Measurements from ENCODE around the gene MAPK8. TPM values are rescaled to one million over a fixed set of nuclear protein-coding genes. Genes with fewer than 3 reads are reported as not detected.

MAPK8 gene
- total RNA-seq, 4 donors from 2014 or later: 29.7 to 126 (median 67.8) TPM

- Histone ChIP-seq H3K36me3 (no peaks in the 10 kb centered on the region), H3K9me3 (no peaks in the 10 kb centered on the region), H3K4me1 (no peaks in the 10 kb centered on the region), H3K27me3 (no peaks in the 10 kb centered on the region), H3K27ac (no peak overlapping the region), H3K4me3 (no peak overlapping the region)
- DNase-seq: no peak
- TF ChIP-seq EP300 (IDR thresholded peaks at IDR 0.05; ENCODE audit: low read depth): no peak
- TF ChIP-seq CTCF (IDR thresholded peaks at IDR 0.05): no peak
- no peak for TF ChIP-seq POLR2A (IDR thresholded peaks at IDR 0.05)
- no peak for TF ChIP-seq POLR2AphosphoS5 (IDR thresholded peaks at IDR 0.05)
- WGBS, 2 donors (ENCODE audit: low coverage in 1 of 2): 80 to 84% methylated on average over 3 to 5 of the region's 5 CpGs
- intact Hi-C loops (cut with DNase I; ENCODE audit: low total_unique reads) (no loop called here), in situ Hi-C loops (cut with MboI; ENCODE audit: low pct_ligation_motif_present in 1 of 4, low pct_unique_long_range_greater_than_20kb in 1 of 4, low sequenced_read_pairs in 3 of 4) (no loop called here)
These were observed 25.8 kb downstream of the MAPK8 start for GRCh38 chr10:48332166-48332870.

- WGBS, 2 donors (ENCODE audit: low coverage in 1 of 2): 100% methylated on average over 1 of the region's 1 CpG
- in situ Hi-C loops (cut with MboI; ENCODE audit: low pct_ligation_motif_present in 1 of 4, low pct_unique_long_range_greater_than_20kb in 1 of 4, low sequenced_read_pairs in 3 of 4): no loop called here
- Histone ChIP-seq H3K4me3 (no peak overlapping the region), H3K27me3 (no peaks in the 10 kb centered on the region), H3K9me3 (no peaks in the 10 kb centered on the region), H3K4me1 (no peaks in the 10 kb centered on the region), H3K27ac (no peak overlapping the region), H3K36me3 (no peaks in the 10 kb centered on the region)
- DNase-seq: no peak
- intact Hi-C loops (cut with DNase I; ENCODE audit: low total_unique reads): no loop called here
- TF ChIP-seq POLR2AphosphoS5 (IDR thresholded peaks at IDR 0.05) (no peak), EP300 (IDR thresholded peaks at IDR 0.05; ENCODE audit: low read depth) (no peak), POLR2A (IDR thresholded peaks at IDR 0.05) (no peak), CTCF (IDR thresholded peaks at IDR 0.05) (no peak)
These were observed 26.4 kb downstream of the MAPK8 start for GRCh38 chr10:48332871-48333216.

- Histone ChIP-seq H3K4me1 (no peaks in the 10 kb centered on the region), H3K9me3 (no peaks in the 10 kb centered on the region), H3K36me3 (no peaks in the 10 kb centered on the region), H3K27ac (no peak overlapping the region), H3K4me3 (no peak overlapping the region), H3K27me3 (no peaks in the 10 kb centered on the region)
- in situ Hi-C loops (cut with MboI; ENCODE audit: low pct_ligation_motif_present in 1 of 4, low pct_unique_long_range_greater_than_20kb in 1 of 4, low sequenced_read_pairs in 3 of 4): no loop called here
- DNase-seq: no peak
- 98% methylated on average over 5 of the region's 6 CpGs; no CpG with 5 or more reads in 1 of the 2 donors for WGBS, 2 donors (ENCODE audit: low coverage in 1 of 2)
- intact Hi-C loops (cut with DNase I; ENCODE audit: low total_unique reads): no loop called here
- TF ChIP-seq CTCF (IDR thresholded peaks at IDR 0.05): no peak
- no peak for TF ChIP-seq POLR2AphosphoS5 (IDR thresholded peaks at IDR 0.05)
- no peak for TF ChIP-seq EP300 (IDR thresholded peaks at IDR 0.05; ENCODE audit: low read depth)
- TF ChIP-seq POLR2A (IDR thresholded peaks at IDR 0.05): no peak
These were observed 27.4 kb downstream of the MAPK8 start for GRCh38 chr10:48333856-48334255.

- no peak for TF ChIP-seq EP300 (IDR thresholded peaks at IDR 0.05; ENCODE audit: low read depth)
- no peak for TF ChIP-seq POLR2AphosphoS5 (IDR thresholded peaks at IDR 0.05)
- no peak for TF ChIP-seq CTCF (IDR thresholded peaks at IDR 0.05)
- no peak for TF ChIP-seq POLR2A (IDR thresholded peaks at IDR 0.05)
- Histone ChIP-seq H3K36me3 (no peaks in the 10 kb centered on the region), H3K9me3 (no peaks in the 10 kb centered on the region), H3K4me3 (no peak overlapping the region), H3K27ac (no peak overlapping the region), H3K4me1 (no peaks in the 10 kb centered on the region), H3K27me3 (no peaks in the 10 kb centered on the region)
- in situ Hi-C loops (cut with MboI; ENCODE audit: low pct_ligation_motif_present in 1 of 4, low pct_unique_long_range_greater_than_20kb in 1 of 4, low sequenced_read_pairs in 3 of 4): no loop called here
- intact Hi-C loops (cut with DNase I; ENCODE audit: low total_unique reads): no loop called here
- WGBS, 2 donors (ENCODE audit: low coverage in 1 of 2): 83 to 95% methylated on average over 2 of the region's 2 CpGs
- DNase-seq: no peak
These were observed 29.3 kb downstream of the MAPK8 start for GRCh38 chr10:48335788-48336187.

Data from transverse colon (tissue), 4 donors.